NCI-H2107 treated with DMSO at 0.1 percent for 48 hours (cell line): ENCODE results near the gene COX18.

Experiments
- DNase-seq: peaks from one replicate; lab custom pipeline; 2025; ENCODE audit not compliant: unreplicated experiment; lab: John Stamatoyannopoulos, UW

COX18 gene

GRCh38 chr4:73069338-73070073 is at the start of gene COX18:
Gene COX18 (minus strand): TSS chr4:73069716. CDS start chr4:73069649, 67 bp downstream.
- DNase-seq, result peak; percentile 79

- no peak for DNase-seq
Measured at GRCh38 chr4:73109493-73109892, 40.0 kb upstream of the COX18 start.

DNA sequence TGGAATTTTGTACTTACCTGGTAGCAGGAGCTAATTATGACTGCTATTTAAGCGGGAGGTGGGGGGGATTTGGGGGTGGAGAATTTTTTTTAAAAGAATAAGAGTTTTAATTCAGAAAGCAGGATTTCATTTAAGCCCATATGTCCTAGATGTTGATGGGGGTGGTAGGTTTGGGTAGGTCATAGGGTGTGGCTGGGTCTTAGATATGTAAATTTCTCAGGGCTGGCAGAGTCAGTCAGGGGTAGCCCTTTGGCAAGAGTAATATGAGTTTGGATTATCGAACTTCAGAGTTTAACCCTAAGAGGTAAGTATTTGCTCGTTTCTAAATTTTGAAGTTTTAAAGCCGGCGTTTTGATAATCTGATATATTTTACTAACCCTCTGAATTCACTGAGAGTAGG is 35.2 kb upstream of the COX18 start:
- no peak for DNase-seq

DNA sequence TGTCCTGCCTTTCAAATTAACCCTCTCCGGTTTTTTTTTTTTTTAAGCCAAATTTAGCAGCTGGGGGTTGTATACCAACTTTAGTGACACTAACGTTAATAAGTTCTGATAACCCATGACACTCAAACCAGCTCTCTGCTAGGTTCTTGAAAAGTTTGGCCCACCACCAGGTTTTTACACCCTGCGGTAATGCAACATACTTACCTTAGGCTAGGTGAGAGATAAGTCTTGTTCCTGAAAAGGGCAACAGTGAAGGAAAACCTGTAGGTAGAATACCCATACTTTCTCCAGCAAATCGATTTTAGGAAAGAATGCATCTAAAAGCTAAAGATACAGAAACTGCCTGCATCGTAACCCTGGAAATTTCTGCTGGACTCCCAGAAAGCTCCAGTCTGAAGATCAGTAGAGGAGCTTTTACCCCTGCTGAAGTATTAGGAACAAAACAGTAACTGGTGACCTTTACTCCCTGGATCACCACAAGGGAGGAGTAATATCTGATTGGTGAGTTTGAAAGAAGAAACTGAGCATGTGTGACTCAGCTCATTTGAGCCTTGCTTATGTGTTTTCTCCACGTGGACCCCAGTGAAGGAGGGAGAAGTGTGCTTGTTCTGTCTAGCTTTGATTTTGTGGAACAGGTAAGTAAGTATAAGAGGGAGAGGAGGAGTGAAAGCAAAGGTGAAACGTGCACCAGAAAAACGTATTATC is 34.4 kb upstream of the COX18 start:
- DNase-seq, result no peak

- DNase-seq, result no peak
Measured at GRCh38 chr4:73099143-73099542, 29.6 kb upstream of the COX18 start.

DNA sequence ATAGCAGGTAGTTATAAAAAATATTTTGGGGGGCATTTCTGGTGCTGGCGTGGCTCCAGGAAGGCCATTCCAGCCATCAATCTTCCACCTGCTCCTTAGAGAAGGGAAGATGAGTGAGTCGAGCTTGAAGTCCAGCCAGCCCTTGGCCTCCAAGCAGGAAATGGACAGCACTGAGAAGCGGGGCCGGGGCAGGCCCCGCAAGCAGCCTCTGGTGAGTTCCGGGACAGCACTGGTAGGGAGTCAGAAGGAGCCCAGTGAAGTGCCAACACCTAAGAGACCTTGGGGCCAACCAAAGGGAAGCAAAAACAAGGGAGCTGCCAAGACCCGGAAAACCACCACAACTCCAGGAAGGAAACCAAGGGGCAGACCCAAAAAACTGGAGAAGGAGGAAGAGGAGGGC is 29.2 kb upstream of the COX18 start:
- DNase-seq, result no peak

- no peak for DNase-seq
Measured at GRCh38 chr4:73098016-73098415, 28.5 kb upstream of the COX18 start.

DNA sequence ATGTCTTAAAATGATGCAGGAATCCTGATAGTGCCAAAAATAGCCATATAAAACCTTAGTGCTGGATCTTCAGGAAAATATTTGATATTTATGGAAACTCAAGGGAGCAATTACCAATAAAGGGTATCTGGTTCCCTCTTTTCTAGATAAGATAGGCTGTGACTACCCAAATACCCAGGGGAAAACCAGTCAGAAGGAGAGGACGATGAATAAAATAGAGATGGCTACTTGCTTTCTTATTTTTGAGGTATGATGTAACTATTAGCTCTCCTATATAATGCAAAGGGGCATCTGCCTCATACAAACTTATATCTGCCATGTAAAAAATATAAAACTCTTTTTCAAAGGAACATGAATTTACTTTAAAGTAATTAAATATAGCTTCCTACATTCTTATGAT is 23.4 kb upstream of the COX18 start:
- DNase-seq, result no peak

GRCh38 chr4:73090738-73091137 is 21.2 kb upstream of the COX18 start:
- no peak for DNase-seq

- no peak for DNase-seq
Measured at GRCh38 chr4:73087871-73088270, 18.4 kb upstream of the COX18 start.

GRCh38 chr4:73086095-73086868 is 16.8 kb upstream of the COX18 start:
- no peak for DNase-seq

GRCh38 chr4:73080789-73081188 is 11.3 kb upstream of the COX18 start:
- DNase-seq, result no peak

DNA sequence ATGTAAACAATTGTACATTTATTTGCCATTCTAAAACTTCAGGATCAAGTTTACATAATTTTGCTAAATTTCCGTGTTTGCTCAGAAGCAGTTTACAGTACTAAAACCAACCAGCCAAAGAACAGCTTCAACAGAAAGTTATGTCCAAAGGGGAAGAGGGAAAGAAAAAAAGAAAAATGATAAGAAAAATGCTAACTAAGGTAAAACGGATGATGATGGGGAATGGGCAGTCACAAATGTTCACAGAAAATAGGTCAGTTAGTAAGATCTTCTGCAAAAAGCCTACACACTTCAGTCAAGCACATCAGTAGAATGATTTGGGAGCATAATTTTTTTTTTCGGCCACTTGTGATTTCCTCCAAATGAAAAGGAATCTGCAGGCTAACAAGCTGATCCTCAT is 6.3 kb upstream of the COX18 start:
- no peak for DNase-seq

DNA sequence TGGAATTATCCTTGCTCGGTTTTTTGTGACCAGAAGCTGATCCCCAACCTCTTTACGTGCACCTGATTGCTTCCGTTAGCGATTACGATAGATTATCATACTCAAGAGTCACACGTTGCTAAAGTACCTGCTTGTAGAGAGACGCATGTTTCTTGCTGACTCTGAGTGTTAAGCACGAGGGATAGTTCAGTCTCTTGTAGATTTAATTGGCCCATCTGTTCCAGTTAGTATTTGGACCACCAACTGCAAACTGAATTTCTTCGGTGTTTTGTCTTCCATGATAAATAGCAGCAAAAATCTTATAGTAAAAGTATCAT is 516 bp upstream of the COX18 start:
- DNase-seq, result peak; percentile 79

DNA sequence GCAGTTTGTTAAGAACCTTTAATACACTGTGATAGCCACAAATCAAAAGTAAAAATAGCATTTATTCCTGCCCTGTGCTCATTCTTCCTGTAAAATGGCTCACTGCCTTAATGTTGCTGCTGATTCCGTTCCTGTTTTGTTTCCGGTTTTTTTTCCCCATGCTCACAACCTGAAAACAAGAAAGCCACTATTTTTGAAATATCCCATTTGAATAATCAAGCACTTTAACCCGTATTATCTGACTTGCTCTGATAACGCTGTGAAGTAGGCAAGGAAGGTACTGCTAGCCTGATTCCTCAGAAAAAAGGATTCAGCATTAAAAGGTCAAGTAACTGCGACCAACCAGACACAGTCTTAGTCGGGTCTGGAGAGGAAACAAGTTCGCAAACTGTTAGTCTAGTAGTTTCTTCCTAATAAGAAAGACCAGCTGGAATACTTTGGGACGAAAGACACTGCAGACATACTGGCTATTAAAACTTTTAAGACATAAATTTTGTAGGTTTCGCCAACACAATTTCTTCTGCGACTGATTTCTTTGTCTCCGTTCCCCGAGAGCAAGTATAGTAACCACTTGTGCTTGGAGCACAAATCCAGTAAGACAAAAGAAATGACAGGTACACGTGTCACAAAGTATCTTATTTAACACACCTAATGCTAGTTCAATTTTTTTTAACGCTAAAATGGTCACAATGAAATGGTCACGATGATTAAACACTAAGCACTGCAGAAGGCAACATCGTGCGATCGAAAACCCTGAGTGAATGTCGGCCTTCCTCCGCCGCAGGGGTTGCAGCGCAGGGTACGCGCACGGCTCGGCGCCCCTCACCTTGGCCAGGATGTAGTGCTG is 802 bp downstream of the COX18 start:
- no peak for DNase-seq

DNA sequence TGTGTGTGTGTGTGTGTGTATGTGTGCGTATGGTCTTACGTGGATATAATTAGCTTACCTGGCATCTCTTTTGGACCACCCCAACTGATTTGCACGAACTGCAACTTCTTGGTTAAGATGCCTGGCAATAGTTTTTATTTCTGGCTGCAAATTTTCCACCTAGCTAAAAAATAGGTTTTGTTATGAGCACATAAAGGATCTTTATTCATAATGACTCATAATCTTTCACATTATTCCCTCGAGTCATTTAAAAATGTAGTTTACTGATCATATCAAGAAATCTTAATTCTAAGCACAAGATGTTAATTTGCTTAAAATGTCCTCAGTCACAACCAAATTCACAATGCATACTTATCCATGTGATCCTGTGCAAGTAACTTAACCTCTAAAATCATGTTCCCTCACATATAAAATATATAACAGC is 1.5 kb downstream of the COX18 start:
- no peak for DNase-seq

DNA sequence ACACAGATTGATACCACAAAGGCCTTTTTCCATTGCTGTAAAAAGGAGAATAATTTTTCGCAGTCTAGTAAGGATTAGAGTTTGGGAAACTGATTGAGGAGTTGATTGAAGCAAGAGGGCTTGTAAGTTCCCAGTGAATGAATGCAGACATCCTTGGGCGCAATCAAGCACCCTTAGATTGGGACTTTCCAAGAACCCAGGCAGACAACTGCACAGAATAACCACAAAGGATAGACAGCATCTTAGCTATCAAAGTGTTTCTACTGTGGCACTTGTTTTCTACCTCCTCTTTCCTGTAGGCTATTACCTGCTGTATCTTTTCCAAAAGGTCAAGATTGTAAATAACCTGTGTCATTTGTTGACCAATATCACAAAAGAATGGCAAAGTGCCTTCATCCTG is 2.6 kb downstream of the COX18 start:
- DNase-seq, result no peak

- no peak for DNase-seq
Measured at GRCh38 chr4:73066445-73066844, 3.1 kb downstream of the COX18 start.

GRCh38 chr4:73064536-73064935 is 5.0 kb downstream of the COX18 start:
- no peak for DNase-seq

DNA sequence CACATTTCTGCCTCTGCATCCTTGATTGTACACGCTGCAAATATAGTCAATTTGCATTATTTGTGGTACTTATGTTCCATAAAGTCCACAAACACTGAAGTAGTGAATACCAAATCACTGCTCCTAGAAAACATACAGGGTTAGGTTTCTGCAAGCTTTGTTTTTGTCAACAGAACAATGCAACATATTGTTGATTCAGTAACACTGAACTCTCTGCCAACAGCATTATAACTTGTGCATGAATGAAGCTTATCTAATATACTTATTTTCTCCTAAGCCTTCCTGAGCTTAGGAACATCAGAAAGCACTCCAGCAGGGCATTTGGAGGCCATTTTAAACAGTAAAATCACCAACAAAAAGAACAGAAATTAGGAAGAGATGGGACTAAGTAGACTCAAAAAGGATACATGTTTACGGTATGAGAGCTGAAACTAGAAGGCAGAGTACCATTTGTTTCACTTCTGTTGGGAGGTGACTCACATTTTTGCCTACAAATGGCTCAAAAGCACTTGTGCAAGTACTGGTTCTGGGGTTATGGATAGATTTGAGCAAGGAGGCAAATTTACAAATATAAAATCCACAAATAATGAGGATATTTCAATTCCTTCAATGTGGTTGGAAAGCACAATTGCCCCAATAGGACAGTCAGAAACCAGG is 14.1 kb downstream of the COX18 start:
- DNase-seq, result no peak
